ENCODE measurements around the gene PMPCB. TPM values are rescaled to one million over a fixed set of nuclear protein-coding genes. Genes with fewer than 3 reads are reported as not detected.

Gene PMPCB
- total and polyA plus RNA-seq, 2 donors = 64.4 to 67.5 TPM

- Histone ChIP-seq H3K27ac (ENCODE audit: low read depth) (peak within 1 kb of the TSS; percentile 77), H3K4me1 (ENCODE audit: insufficient read depth) (peaks cover 2% of the 10 kb centered on the region), H3K36me3 (ENCODE audit: insufficient read depth) (no peaks in the 10 kb centered on the region), H3K4me3 (ENCODE audit: low read depth, low read length) (peak within 1 kb of the TSS; percentile 83)
- WGBS = 9% methylated on average over 43 of the region's 43 CpGs
- DNase-seq (ENCODE audit: extremely low spot score) = peak; percentile 84
Measured at GRCh38 chr7:103344453-103345149, 47.4 kb downstream of the PMPCB start, which contains the start of gene DNAJC2. TSS of gene DNAJC2 (minus strand) at chr7:103344767. CDS start at chr7:103344622, 145 bp downstream.

GRCh38 chr7:103346396-103346795, 49.2 kb downstream of the PMPCB start:
- no peak for DNase-seq (ENCODE audit: extremely low spot score)
- no peaks in the 10 kb centered on the region for H3K36me3 ChIP-seq (ENCODE audit: insufficient read depth)
- H3K4me3 ChIP-seq (ENCODE audit: low read depth, low read length) = no peak overlapping the region
- 86% methylated on average over 5 of the region's 5 CpGs for WGBS
- peaks cover 3% of the 10 kb centered on the region for H3K4me1 ChIP-seq (ENCODE audit: insufficient read depth)
- H3K27ac ChIP-seq (ENCODE audit: low read depth) = no peak overlapping the region

DNA sequence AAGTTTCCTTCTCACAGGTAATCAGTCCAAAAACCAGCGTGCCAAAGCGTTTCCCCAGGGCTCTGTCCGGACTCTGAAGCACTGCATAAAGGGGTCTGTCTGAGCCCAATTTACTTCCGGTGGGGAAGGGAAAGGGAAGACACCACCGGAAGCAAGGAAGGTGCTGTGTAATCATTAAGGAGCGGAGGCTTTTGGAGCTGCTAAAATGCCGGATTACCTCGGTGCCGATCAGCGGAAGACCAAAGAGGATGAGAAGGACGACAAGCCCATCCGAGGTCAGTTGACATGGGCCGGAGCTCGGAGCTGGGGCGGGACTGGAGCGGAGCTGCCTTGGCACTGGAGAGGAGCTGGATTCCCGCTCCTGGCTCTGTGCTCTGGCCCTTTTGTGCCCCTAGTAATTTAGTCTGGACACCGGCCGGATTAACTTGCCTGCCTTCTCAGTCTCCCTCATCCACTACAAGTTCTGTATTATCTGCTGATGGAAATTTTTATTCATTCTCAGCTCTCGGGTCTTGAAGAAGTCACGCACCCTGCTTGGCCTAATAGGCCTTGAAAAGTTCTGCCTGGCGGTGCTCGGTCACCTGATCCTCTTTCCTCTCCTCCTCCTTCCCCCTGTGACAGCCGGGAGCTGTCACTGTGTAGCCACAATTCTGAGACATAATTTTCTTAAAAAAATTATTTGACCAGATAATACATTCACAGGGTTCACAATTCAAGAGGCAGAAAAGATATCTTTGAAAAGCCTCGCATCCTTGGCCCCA, 50.5 kb downstream of the PMPCB start, which contains the start of gene PSMC2:
TSS of gene PSMC2 (plus strand) at position 137 of the 761 bp plus-strand sequence. CDS start at position 206, 69 bp downstream.
- Histone ChIP-seq H3K4me3 (ENCODE audit: low read depth, low read length) (peak within 1 kb of the TSS; percentile 75), H3K4me1 (ENCODE audit: insufficient read depth) (peaks cover 3% of the 10 kb centered on the region), H3K36me3 (ENCODE audit: insufficient read depth) (no peaks in the 10 kb centered on the region), H3K27ac (ENCODE audit: low read depth) (peak within 1 kb of the TSS; percentile 88)
- under 1% methylated on average over 25 of the region's 25 CpGs for WGBS
- peak; percentile 86 for DNase-seq (ENCODE audit: extremely low spot score)

DNA sequence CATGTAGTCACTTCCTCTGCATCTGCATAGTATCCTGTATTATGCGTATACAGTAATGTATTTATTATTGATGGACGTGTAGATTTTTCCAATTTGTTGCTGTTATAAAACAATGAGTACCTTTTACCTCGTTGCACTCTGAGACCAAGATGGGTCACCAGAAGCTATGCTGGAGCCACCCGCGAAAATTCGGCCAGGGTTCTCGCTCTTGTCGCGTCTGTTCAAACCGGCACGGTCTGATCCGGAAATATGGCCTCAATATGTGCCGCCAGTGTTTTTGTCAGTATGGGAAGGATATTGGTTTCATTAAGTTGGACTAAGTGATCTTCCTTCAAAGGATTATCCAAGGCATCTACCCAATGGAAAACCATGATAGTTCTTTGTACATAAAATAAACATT, 51.2 kb downstream of the PMPCB start:
- no peaks in the 10 kb centered on the region for H3K36me3 ChIP-seq (ENCODE audit: insufficient read depth)
- no peak for DNase-seq (ENCODE audit: extremely low spot score)
- WGBS = 14% methylated on average over 13 of the region's 13 CpGs
- H3K4me3 ChIP-seq (ENCODE audit: low read depth, low read length) = peak overlapping the region; percentile 75
- peaks cover 3% of the 10 kb centered on the region for H3K4me1 ChIP-seq (ENCODE audit: insufficient read depth)
- no peak overlapping the region for H3K27ac ChIP-seq (ENCODE audit: low read depth)

- 54% methylated on average over 2 of the region's 2 CpGs for WGBS
- Histone ChIP-seq H3K4me3 (ENCODE audit: low read depth, low read length) (no peak overlapping the region), H3K27ac (ENCODE audit: low read depth) (no peak overlapping the region), H3K36me3 (ENCODE audit: insufficient read depth) (no peaks in the 10 kb centered on the region), H3K4me1 (ENCODE audit: insufficient read depth) (peaks cover 3% of the 10 kb centered on the region)
- no peak for DNase-seq (ENCODE audit: extremely low spot score)
Measured at GRCh38 chr7:103348959-103349358, 51.7 kb downstream of the PMPCB start.

DNA sequence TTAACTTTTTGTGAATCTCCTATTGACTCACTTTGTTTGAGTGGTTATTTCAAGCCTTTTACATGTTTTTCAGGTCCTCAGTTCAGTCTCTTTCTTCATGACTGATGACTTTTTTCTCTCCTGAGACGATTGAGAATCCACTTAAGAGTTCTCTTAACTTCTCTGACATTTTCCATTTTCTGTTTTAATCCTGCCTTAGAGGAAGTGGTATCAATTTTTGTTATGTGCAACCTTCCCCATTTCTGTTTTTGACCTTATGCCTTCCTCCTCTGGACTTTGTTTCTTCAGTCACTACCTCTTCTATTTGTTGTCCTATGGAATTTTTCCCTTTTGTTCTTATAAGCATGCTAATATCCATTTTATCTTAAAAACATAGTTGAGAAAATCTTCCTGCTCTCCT, 52.6 kb downstream of the PMPCB start:
- WGBS = 63% methylated on average over 1 of the region's 1 CpG
- DNase-seq (ENCODE audit: extremely low spot score) = no peak
- no peaks in the 10 kb centered on the region for H3K36me3 ChIP-seq (ENCODE audit: insufficient read depth)
- H3K4me3 ChIP-seq (ENCODE audit: low read depth, low read length) = no peak overlapping the region
- peaks cover 3% of the 10 kb centered on the region for H3K4me1 ChIP-seq (ENCODE audit: insufficient read depth)
- H3K27ac ChIP-seq (ENCODE audit: low read depth) = no peak overlapping the region

Small RNA genes lying within 50 kb of the gene (small RNA-seq; reads per million reads assigned to genes)
- gene RPS29P16 = not detected

Other genes with a start within 250 kb of the PMPCB start
- gene FBXL13, start 222.6 kb upstream of the PMPCB start, total RNA-seq = 8.1 TPM
- 0.38 TPM for gene FBXL13, start 222.6 kb upstream of the PMPCB start, polyA plus RNA-seq
- 40.6 TPM for gene ARMC10, start 222.3 kb upstream of the PMPCB start, total RNA-seq
- gene ARMC10, start 222.3 kb upstream of the PMPCB start, polyA plus RNA-seq = 33.0 TPM
- gene NAPEPLD, start 148.3 kb upstream of the PMPCB start, total RNA-seq = 33.2 TPM
- 5.2 TPM for gene NAPEPLD, start 148.3 kb upstream of the PMPCB start, polyA plus RNA-seq
- gene DNAJC2, start 47.3 kb downstream of the PMPCB start, total RNA-seq = 21.9 TPM
- 16.7 TPM for gene DNAJC2, start 47.3 kb downstream of the PMPCB start, polyA plus RNA-seq
- 126 TPM for gene PSMC2, start 50.2 kb downstream of the PMPCB start, total RNA-seq
- gene PSMC2, start 50.2 kb downstream of the PMPCB start, polyA plus RNA-seq = 107 TPM
- 1.6 TPM for gene SLC26A5, start 148.8 kb downstream of the PMPCB start, total RNA-seq
- 0.43 TPM for gene SLC26A5, start 148.8 kb downstream of the PMPCB start, polyA plus RNA-seq